Measurements from ENCODE around the gene NFE2.
"Not testable (repeated sequence)": the region's sequence is repeated elsewhere in the genome, so short reads cannot be mapped to it uniquely, and the experiment has no call there.

Gene NFE2

DNA sequence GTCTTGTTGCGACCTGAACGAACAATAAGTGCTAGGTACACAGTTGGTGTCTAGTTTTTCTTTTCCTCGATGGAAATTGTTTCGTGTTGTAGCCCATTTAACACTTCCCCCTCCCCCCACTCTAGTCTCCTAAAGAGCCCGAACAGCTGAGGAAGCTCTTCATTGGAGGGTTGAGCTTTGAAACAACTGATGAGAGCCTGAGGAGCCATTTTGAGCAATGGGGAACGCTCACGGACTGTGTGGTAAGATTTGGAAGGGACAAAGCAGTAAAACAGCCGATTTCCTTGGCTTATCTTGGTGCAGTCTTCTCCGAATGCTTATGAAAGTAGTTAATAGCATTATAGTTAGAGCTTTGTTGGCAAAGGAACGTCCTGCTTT lies 19.6 kb downstream of the NFE2 start:
- not testable (repeated sequence) for DNase-seq

DNA sequence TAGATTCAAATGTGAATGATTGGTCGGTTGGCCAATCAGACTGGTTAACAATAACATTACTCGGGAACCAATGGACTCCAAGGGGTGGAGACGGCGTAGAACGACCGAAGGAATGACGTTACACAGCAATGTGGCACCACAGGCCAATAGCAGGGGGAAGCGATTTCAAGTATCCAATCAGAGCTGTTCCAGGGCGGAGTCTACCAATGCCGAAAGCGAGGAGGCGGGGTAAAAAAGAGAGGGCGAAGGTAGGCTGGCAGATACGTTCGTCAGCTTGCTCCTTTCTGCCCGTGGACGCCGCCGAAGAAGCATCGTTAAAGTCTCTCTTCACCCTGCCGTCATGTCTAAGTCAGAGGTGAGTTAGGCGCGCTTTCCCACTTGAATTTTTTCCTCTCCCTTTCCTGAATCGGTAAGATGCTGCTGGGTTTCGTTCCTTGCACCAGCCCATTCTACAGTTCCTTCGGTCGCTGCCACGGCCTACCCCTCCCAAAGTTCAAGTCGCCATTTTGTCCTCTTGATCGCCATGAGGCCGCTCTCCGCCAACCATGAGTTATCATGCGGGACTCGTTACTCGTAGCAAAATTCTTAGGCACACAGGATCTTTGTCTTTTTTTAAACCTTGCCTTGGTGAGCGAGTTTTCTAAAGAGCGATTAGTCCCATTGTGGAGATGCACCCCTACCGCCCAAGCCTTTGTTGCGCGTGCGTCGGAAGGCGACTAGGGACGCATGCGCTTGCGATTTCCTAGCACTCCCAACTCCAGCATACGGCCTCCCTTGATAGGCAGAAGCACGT lies 20.2 kb downstream of the NFE2 start, which contains the start of gene HNRNPA1:
TSS of gene HNRNPA1 (plus strand) at position 259 of the 793 bp plus-strand sequence. CDS start at position 341, 82 bp downstream.
- peak; percentile 99 for DNase-seq

DNA sequence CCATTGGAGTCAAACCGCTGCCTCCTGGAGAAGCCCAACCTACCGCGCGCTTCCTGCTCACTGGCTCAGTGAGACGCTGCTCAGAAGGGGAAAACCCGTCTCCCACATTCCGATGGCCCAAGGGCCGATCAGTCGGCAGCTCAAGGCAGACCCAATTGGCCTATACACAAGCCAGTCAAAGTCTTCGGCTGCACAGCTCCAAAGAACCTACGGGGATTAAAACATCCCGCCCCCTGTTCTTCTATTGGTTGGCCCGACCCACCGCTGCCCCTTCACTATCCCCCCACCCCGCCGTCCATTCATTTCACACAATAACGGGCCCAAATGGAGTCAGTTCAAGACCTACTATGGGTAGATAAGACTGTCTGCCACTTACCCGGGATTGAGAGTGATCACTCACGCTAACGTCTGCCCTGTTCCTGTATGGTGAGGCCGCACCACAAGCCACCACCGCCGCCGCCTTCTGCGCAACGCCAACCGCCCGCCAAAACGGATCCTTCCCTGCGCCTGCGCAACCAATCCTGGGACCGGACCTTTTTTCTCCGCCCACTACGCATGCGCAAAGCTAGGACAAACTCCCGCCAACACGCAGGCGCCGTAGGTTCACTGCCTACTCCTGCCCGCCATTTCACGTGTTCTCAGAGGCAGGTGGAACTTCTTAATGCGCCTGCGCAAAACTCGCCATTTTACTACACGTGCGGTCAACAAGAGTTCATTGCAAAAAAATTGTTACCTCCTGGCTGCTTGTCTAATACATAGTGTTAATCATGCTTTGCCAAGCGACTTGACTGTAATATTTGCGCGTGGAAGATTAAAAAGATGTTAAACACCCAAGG lies 21.0 kb downstream of the NFE2 start, which contains the start of gene CBX5:
TSS of gene CBX5 (minus strand) at position 491 of the 836 bp plus-strand sequence. CDS start 22,472 bp downstream, outside the sequence.
- peak; percentile 100 for DNase-seq

DNA sequence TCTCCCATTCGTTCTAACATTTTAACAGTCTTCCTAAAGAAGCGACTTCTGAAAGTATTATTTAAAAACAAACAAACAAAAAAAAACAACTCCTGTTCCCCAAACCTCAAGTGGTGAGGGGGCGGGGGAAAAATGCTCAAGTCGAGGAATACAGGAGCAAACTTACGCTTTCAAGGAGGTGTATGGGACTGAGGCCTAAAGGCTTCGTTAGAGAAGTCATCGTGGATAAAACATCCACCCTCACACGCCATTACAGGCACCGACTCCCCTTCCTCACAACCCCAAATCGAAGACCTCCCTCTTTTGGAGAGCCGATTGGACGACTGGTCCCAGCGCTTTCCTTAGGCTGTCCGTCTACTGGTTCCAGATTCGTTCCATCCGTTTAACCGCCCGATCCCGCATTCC lies 21.6 kb downstream of the NFE2 start:
- DNase-seq: no peak

DNA sequence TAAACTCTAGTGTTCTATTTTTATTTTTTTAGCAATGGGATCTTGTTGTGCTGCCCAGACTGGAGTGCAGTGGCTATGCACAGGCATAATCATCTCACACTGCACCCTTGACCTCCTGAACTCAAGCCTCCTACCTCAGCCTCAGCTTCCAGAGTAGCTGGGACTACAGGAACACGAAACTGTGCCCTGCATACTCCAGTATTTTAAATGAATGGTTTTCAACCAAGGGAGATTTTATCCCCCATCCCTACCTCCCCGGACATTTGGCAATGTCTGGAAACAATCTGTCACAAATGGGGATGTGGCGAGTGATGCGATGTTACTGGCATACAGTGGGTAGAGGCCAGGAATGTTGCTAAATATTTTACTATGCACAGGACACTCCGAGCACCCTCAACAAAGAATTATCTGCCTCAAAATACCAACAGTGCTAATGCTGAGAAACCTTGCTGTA lies 23.0 kb downstream of the NFE2 start:
- DNase-seq: no peak

DNA sequence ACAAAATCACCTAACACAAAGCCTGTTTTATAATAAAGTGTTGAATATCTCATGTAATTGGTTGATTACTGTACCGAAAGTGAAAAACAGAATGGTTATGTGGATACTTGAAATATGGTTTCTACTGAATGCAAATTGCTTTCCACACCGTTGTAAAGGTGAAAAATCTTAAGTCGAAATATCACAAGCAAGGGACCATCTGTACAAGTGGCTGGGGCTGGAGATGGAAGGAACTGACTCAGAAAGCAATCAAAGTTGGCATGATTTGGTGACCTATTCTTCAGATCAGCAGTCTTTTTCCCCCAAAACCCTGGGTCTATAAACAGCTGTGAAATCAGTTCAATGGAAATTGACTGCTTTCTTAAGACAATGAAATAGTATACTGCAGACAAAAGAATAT lies 24.4 kb downstream of the NFE2 start:
- DNase-seq: no peak

DNA sequence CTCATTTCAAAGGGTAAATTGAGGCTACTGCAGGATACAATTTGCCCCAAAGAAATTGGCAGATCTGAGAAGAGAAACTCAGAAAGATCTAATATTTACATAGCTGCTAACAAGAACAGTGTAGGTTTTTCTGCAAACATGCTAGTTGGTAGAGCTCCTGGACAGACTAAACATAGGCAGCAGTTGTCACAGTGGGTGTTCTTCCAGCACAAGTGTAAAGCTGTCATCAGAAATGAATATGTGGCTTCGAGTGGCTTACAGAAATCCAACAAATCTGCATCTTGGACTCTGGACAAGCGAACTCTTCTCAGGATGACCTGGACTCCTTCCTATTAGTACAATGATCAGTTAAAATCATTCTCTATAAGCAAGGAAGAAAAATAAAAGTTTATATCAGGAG lies 26.8 kb downstream of the NFE2 start:
- no peak for DNase-seq

DNA sequence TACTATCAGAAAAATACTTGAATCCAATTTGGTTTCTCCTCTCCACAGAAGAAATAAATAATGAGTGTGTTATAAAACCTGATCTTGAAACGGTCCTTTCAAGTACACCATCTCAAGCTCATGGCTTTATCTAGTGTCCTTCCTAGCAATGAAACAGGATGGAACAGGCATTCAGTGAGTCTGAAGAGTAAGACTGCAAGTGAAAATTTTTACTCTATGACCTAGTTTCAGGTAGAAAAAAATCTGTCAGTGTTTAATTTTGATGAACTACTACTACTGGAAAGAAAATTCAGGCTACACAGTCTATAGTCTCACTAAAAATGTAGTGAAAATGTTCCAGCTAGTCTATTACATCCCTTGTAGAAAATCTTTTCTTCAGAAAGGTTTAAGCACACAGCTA lies 28.6 kb downstream of the NFE2 start:
- DNase-seq: no peak

DNA sequence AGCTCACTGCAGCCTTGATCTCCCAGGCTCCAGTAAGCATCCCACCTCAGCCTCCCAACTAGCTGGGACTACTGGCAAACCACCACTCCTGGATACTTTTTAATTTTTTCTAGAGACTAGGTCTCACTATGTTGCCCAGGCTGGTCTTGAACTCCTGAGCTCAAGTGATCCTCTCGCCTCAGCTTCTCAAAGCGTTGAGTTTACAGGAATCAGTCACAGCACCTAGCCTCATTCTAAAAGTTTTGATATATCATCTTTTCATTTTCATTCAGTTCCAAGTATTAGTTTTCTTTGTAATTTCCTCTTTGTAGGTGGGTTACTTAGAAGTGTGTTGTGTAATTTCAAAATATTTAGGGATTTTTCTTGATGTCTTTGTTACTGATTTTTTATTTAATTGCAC lies 30.5 kb downstream of the NFE2 start:
- no peak for DNase-seq

DNA sequence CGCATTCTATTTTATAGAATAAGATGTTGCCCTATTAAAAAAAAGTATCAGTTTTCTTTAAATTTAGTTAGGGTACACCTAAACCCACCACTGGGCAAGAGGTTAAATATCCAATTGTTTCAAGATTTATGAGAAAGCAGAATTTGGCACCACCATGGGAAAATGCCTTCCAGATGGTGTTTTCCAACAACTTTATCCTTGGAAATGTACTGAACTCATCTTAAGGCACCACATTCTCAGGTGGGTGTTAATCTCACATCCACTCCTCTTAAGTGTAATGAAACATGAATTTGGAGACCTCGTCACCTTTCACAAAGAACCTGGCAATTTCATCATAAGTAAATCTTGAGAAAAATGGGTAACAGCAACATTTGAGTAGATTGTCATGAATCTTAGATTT lies 34.0 kb downstream of the NFE2 start:
- DNase-seq: no peak

DNA sequence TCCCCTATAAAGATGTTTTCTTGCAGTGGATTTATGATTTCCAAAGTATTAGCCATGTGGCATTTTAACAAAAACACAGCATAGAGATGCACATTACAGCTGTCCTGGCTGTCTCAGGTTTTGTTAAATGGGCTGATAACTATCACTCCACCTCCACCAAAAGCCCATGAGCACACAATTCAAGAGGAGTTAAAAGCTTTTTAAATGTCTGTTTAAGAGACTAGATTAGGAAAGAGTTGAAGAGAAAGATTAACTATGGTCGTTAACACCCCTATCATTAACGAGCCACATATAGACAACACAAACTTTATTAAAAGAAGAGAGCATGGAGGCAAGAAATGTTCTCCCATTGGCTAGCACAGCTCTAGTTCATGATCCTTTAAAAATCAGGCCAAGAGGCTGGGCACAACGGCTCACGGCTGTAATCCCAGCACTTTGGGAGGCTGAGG lies 35.4 kb downstream of the NFE2 start:
- no peak for DNase-seq

DNA sequence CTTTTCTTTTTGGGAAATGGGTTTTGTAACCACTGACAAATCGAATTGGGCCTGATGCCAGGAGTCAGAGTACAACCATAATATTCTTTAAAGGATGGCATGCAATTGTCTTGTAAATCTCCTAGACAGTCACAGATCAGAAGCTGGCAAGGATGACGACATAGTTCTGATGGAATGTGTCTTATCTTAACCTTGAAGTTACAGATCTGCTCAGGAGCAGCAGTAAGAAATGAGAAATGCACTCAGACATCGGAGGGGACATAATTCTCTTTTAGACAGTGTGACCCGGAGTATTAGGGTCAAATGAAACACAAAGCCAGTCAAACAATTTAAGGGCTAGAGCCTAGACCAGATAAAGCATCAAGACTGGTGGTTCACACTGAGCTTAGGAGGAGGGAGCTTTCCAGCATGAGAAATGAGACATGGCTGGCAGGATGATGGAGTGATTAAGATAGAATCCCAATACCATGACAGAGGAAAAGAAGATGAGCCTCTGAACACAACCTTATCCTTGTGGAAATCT lies 38.4 kb downstream of the NFE2 start:
- DNase-seq: no peak

DNA sequence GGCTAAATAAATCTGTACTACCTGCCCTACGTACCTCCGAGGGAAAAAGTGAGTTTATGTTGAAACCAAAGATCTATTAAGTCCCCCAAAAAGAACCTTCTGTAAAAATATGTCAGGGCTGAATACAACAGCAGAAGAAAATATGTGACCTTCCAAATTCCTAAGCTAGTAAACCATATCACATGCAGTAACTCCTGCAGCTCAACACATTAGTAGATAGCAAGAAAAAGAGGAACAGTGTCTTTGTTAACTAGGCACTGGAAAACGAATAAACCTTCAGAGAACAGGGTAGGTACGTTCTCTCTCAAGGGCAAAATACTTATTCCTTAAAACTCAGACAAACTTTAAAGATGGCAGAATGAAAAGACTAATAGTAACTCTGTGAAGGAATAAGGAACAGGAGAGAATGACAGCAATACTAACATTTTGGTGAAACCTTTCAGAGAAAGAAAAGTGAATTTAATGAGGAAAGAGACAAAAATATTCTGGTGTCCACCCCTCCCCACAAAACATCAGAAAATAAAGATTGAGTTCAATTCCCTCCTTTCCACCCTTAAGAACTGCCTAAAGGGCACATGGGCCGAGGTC lies 38.9 kb downstream of the NFE2 start:
- DNase-seq: no peak

DNA sequence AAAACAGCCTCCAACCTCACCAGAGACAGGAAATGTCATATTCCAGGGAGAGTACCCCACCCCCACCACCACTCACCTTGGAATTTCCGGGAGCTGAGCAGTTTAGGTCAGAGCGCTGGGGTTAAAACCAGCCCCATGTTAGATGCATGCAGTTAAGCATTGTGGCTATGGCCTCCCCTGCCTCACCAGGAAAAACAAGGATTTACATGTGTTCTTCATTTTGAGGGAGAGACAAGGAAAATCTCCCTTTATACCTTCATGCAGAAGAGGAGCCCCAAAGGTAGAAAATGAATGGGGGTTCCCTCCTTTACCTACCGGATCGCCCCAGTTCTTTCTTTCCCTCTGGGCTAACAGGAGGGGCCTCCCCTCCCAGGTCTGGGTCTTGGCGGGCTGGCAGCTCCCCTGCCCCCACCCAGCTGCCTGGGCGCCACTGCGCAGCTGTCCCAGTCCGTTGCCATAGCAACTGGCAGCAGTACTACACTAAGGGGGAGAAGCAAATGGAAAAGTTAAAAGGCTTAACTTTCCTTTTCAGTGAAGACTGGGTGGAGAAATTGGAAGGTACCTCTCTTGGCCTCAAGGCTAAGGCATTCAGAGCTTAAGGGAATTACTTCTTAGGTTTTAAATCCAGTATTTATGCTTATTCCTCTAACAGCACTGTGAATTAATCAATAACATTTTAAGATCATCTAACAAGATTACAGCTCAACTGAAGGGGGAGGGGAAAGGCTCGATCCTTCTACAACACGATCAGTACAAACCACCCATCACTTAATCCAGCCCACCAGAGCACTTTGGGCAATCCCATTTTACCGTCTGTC lies 41.4 kb downstream of the NFE2 start:
- peak; percentile 40 for DNase-seq

DNA sequence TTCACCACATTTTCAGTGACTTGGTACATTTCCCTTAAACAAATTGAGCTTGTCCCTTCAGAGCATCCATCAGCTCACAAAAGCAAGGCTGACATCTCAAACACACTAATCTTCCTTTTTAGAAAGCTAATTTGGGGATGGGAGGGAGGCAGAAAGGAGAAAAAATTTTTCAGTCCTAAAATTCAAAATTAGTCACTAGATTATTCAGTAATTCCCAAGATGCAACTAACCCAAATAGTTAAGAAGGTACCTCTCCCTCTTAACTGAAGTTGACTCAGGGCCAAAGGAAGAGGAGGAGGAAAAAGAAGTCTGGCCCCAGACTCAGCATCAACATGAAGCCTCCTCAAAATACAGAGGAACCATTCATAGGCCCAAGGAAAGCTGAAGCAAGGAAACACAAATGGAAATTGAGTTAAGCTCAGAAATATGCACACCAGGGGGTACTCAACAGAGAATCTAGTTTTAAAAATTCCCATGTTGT lies 42.6 kb downstream of the NFE2 start:
- no peak for DNase-seq

DNA sequence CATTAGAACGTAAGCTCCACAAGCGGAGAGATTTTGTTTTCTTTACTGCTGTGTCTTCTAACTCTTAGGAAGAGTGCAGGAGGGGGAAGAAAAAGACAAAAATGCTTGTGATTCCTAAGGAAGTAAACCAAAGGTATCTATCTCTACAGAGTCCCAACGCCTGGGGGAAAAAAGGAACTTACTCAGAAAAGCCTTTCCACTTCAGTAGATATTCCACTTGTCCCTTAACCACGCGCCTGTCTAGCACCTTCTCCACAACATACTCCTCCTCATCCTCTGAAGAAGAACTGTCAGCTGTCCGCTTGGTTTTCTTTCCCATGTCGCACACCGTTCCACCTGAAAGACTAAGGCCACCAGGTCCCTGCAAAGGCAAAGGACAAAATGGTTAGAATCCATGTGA lies 43.5 kb downstream of the NFE2 start:
- DNase-seq: no peak

DNA sequence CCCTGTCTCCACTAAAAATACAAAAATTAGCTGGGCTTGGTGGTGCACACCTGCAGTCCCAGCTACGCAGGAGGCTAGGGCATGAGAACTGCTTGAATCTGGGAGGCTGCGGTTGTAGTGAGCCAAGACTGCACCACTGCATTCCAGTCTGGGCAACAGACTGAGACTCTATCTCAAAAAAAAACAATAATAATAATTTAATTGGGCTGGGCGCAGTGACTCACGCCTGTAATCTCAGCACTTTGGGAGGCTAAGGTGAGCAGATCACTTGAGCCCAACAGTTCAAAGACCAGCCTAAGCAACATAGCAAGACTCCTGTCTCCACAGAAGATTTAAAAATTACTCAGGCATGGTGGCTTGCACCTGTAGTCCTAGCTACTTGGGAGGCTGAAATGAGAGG lies 47.6 kb downstream of the NFE2 start:
- DNase-seq: no peak

DNA sequence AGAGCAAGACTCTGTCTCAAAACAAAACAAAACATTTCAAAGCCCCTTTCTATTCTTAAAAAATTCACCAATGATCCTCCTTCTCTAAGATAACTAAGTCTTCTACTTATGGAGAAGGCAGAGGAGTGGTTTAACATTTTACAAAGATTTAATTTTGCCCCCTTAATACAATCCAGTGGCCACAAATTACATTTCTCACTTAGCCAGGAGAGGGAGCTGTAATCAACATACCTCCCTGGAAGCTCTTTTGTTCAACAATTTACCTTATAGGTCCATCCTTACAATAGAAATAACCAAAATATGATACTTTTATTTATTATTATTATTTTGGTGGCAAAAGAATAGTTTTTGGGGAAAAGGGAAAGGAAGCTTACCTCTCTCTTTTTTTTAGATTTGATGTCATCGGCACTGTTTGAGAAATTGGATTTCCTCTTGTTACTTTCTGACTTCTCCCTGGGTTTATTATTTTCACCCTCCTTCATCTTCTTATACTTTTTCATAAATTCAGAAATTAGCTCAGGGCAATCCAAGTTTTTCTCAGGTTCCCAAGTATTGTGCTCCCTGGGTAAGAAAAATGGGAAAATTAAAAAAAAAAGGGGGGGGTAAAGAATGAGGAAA lies 49.0 kb downstream of the NFE2 start:
- DNase-seq: peak; percentile 62

DNA sequence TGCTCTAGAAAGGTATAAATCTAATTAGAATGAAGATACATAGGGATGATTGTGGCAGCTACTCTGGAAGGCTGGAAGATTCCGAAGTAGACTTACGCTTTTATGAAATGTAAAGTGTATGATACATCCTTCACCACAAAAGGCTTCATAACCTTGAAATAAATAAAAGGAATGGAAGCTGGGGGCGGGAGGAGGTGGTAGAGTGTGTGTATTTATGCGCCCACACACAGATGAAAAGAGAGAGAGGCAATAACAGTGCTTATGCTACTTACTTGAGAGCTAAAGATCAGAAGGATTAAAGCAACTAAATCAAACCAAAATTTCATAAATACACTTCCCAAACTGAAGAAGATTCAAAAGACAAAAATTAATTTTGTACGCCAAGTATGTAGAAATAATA lies 51.3 kb downstream of the NFE2 start:
- no peak for DNase-seq

DNA sequence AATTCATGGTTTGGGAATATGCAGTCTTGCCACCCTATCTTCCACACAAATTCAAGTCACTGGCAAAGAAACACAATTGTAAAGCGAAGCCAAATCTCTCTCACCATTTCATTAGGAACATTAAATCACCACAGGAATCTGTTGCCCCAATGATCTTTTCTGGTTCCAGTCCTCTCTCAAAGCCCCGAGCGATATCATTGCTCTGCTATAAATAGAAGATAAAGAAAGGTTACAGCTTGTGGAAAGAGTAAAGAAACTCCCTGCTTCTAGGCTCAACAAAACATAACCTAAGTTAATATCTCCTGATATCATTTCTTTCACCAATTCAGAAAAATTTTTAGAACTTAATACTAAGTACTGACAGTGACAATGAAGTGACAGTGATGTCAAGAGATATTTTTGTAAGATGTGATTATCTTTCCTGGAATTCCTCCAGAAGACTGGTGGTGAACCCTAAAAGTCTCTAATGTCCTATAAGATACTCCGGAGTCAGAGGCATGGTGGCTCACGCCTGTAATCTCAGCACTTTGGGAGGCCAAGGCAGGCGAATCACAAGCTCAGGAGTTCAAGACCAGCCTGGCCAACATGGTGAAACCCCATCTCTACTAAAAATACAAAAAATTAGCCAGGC lies 54.7 kb downstream of the NFE2 start:
- no peak for DNase-seq
